ENCODE results near the gene RAB39A. TPM values are rescaled to one million over a fixed set of nuclear protein-coding genes. Genes with fewer than 3 reads are reported as not detected.

RAB39A gene
- total and polyA plus RNA-seq, 10 of the 15 experiments (the other 5 are each of a cell fraction or from before 2014, with no cell fraction given) = 0.10 to 9.2 (median 4.9) TPM

GRCh38 chr11:107953446-107953845, 25.2 kb downstream of the RAB39A start:
- 35% methylated on average over 3 of the region's 3 CpGs for WGBS (ENCODE audit: insufficient coverage, insufficient replicate concordance, low lambda C conversion rate, missing lambda C conversion rate)
- ATAC-seq (no peak), FAIRE-seq (no peak), DNase-seq (ENCODE audit: low read depth, low spot score) (no peak)
- H3K9ac ChIP-seq (ENCODE audit: control insufficient read depth, insufficient read depth, low read length) = no peak overlapping the region
- H3K4me1 ChIP-seq (ENCODE audit: control insufficient read depth, insufficient read depth, low read length) = peaks cover 3% of the 10 kb centered on the region; the same call in 1 of the 2 replicates
- H4K20me1 ChIP-seq (ENCODE audit: control insufficient read depth, insufficient read depth) = no peaks in the 10 kb centered on the region
- no peaks in the 10 kb centered on the region for H3K27me3 ChIP-seq (replicated peaks in 1 of 2; ENCODE audit: control insufficient read depth in 2 of 2, insufficient read depth in 2 of 2, low read length in 1 of 2)
- no peak overlapping the region for H3K4me2 ChIP-seq (ENCODE audit: control insufficient read depth, insufficient read depth)
- H3K4me3 ChIP-seq = no peak overlapping the region
- H2AFZ ChIP-seq (ENCODE audit: control insufficient read depth, low read depth, low read length) = no peak overlapping the region
- no peaks in the 10 kb centered on the region for H3K9me3 ChIP-seq (replicated peaks; ENCODE audit: control insufficient read depth, insufficient read depth, low read length)
- BruUV-seq (replicated peaks) = no TSS peak
- CTCF ChIA-PET = interaction anchor here (1.0 kb wide), 1 partner anchor 56 kb away, joined by 3 read pairs; no protein-coding TSS in a partner anchor
- RAD21 ChIA-PET (ENCODE audit: unreplicated experiment) = no interaction called here
- POLR2A ChIA-PET = no interaction called here
- H3K79me2 ChIP-seq (ENCODE audit: control insufficient read depth, insufficient read depth, low read length) = 0 out of 2 replicates have a peak, but pooled peaks cover 2% of the 10 kb centered on the region
- H3K27ac ChIP-seq (ENCODE audit: control insufficient read depth, insufficient read depth) = no peak overlapping the region
- no peaks in the 10 kb centered on the region for H3K36me3 ChIP-seq (ENCODE audit: control insufficient read depth in 2 of 2, insufficient read depth in 2 of 2, low read length in 1 of 2)
- in situ Hi-C loops (cut with MboI) = no loop called here
- SMC1A ChIA-PET (ENCODE audit: uncharacterized antibody, unreplicated experiment) = interaction anchor here (0.7 to 1.2 kb wide), 6 partner anchors 12 to 34 kb away, joined by 3 to 4 read pairs (median 3); no protein-coding TSS in a partner anchor
- intact Hi-C loops (cut with micrococcal nuclease; ENCODE audit: unreplicated experiment) = no loop called here
- no peak for TF ChIP-seq WRNIP1 (IDR thresholded peaks at IDR 0.05; ENCODE audit: borderline replicate concordance, low read depth, low read length)
- TF ChIP-seq RBBP5 (conservative IDR thresholded peaks at IDR 0.05) = no peak
- no peak for TF ChIP-seq SPI1 (IDR thresholded peaks at IDR 0.05; ENCODE audit: borderline replicate concordance, insufficient read depth, low read depth, low read length)
- no peak for TF ChIP-seq CBFB (IDR thresholded peaks at IDR 0.05; ENCODE audit: low read depth)
- no peak for TF ChIP-seq ASH2L (IDR thresholded peaks at IDR 0.05; ENCODE audit: borderline replicate concordance, low read depth)
- TF ChIP-seq BRCA1 (IDR thresholded peaks at IDR 0.05; ENCODE audit: low read depth, low read length) = no peak
- TF ChIP-seq RAD51 (IDR thresholded peaks at IDR 0.05) = no peak
- TF ChIP-seq ZBTB11 (CRISPR knock-in tag; IDR thresholded peaks at IDR 0.05) = no peak
- no peak for TF ChIP-seq BCLAF1 (IDR thresholded peaks at IDR 0.05)
- no peak for TF ChIP-seq PBX3 (IDR thresholded peaks at IDR 0.05; ENCODE audit: insufficient replicate concordance, low read depth, low read length)
- TF ChIP-seq JUNB (IDR thresholded peaks at IDR 0.05) = no peak
- TF ChIP-seq SKIL (IDR thresholded peaks at IDR 0.05; ENCODE audit: low read depth, poor library complexity, severe bottlenecking) = no peak
- no peak for TF ChIP-seq SIN3A (IDR thresholded peaks at IDR 0.05; ENCODE audit: low read depth, low read length)
